ENCODE data around the gene UNKL. TPM values are rescaled to one million over a fixed set of nuclear protein-coding genes. Genes with fewer than 3 reads are reported as not detected.

The UNKL gene
- total RNA-seq, 1 donor from 2014 or later, result 43.6 TPM

DNA sequence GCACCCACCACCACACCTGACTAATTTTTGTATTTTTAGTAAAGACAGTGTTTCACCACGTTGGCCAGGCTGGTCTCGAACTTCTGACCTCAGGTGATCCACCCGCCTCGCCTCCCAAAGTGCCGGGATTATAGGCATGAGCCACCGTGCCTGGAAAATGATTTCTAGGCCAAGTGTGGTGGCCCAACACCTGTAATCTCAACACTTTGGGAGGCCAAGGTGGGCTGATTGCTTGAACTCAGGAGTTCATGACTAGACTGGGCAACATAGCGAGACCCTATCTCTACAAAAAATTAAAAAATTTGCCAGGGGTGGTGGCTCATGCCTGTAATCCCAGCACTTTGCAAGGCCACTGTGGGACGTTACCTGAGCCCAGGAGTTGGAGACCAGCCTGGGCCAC is 92.1 kb downstream of the UNKL start:
- DNase-seq (ENCODE audit: low spot score in 2 of 2, unreplicated experiment in 2 of 2), result no peak
- no peak overlapping the region for H3K27ac Mint-ChIP-seq
- TF ChIP-seq, protein P1, sequence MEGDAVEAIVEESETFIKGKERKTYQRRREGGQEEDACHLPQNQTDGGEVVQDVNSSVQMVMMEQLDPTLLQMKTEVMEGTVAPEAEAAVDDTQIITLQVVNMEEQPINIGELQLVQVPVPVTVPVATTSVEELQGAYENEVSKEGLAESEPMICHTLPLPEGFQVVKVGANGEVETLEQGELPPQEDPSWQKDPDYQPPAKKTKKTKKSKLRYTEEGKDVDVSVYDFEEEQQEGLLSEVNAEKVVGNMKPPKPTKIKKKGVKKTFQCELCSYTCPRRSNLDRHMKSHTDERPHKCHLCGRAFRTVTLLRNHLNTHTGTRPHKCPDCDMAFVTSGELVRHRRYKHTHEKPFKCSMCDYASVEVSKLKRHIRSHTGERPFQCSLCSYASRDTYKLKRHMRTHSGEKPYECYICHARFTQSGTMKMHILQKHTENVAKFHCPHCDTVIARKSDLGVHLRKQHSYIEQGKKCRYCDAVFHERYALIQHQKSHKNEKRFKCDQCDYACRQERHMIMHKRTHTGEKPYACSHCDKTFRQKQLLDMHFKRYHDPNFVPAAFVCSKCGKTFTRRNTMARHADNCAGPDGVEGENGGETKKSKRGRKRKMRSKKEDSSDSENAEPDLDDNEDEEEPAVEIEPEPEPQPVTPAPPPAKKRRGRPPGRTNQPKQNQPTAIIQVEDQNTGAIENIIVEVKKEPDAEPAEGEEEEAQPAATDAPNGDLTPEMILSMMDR (IDR thresholded peaks at IDR 0.05; ENCODE audit: unreplicated experiment), result no peak
- H3K4me1 Mint-ChIP-seq, result no peaks in the 10 kb centered on the region
- H3K36me3 Mint-ChIP-seq, result peaks cover 35% of the 10 kb centered on the region
- no peak overlapping the region for H3K4me3 Mint-ChIP-seq
- no peaks in the 10 kb centered on the region for H3K9me3 Mint-ChIP-seq
- H3K27me3 Mint-ChIP-seq (ENCODE audit: low read depth), result no peaks in the 10 kb centered on the region

- Mint-ChIP-seq H3K27ac (no peak overlapping the region), H3K4me1 (no peaks in the 10 kb centered on the region), H3K36me3 (peaks cover 44% of the 10 kb centered on the region), H3K27me3 (ENCODE audit: low read depth) (no peaks in the 10 kb centered on the region), H3K9me3 (no peaks in the 10 kb centered on the region), H3K4me3 (no peak overlapping the region)
- TF ChIP-seq, protein P1 (IDR thresholded peaks at IDR 0.05; ENCODE audit: unreplicated experiment), result no peak
- DNase-seq (ENCODE audit: low spot score in 2 of 2, unreplicated experiment in 2 of 2), result no peak
Measured at GRCh38 chr16:1320658-1321240, 93.8 kb downstream of the UNKL start.

DNA sequence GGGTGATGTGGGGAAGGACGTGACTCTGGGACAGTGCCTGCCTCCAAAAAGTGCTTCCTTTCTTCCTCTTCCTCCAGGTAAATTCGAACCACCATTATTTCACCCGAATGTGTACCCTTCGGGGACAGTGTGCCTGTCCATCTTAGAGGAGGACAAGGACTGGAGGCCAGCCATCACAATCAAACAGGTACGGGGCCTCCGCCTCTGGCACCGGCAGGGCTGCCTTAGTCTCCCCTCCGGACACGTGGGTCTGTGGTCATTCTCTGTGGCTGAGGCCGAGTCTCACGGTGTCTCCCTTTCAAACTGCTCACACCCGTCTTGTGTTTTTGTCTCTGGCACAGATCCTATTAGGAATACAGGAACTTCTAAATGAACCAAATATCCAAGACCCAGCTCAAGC is 94.4 kb downstream of the UNKL start:
- H3K27ac Mint-ChIP-seq, result no peak overlapping the region
- TF ChIP-seq, protein P1 (IDR thresholded peaks at IDR 0.05; ENCODE audit: unreplicated experiment), result no peak
- no peaks in the 10 kb centered on the region for H3K27me3 Mint-ChIP-seq (ENCODE audit: low read depth)
- H3K4me1 Mint-ChIP-seq, result no peaks in the 10 kb centered on the region
- H3K4me3 Mint-ChIP-seq, result no peak overlapping the region
- H3K9me3 Mint-ChIP-seq, result no peaks in the 10 kb centered on the region
- H3K36me3 Mint-ChIP-seq, result peaks cover 47% of the 10 kb centered on the region
- no peak for DNase-seq (ENCODE audit: low spot score in 2 of 2, unreplicated experiment in 2 of 2)

DNA sequence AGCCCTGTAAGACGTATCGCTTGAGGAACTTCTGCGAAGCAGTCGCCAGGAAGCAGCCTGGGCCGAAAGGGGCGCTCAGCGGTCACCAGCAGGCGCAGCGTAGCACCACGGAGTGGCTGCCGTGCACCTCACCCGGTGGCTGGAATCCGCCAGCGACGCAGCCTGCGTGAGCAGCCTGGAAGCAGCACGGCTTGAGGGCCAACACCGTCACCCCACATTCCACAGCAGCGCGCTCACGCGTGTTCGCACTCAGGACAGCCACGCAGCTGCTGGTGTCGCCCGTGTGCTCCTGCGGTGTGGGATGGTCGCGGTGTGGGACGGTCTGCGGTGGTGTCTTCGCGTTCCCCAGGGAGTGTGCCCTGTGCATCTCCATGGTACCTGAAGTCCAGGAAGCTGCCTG is 95.5 kb downstream of the UNKL start:
- H3K4me1 Mint-ChIP-seq, result no peaks in the 10 kb centered on the region
- H3K36me3 Mint-ChIP-seq, result peaks cover 42% of the 10 kb centered on the region
- no peak overlapping the region for H3K4me3 Mint-ChIP-seq
- TF ChIP-seq, protein P1 (IDR thresholded peaks at IDR 0.05; ENCODE audit: unreplicated experiment), result no peak
- H3K27me3 Mint-ChIP-seq (ENCODE audit: low read depth), result no peaks in the 10 kb centered on the region
- H3K9me3 Mint-ChIP-seq, result no peaks in the 10 kb centered on the region
- no peak for DNase-seq (ENCODE audit: low spot score in 2 of 2, unreplicated experiment in 2 of 2)
- no peak overlapping the region for H3K27ac Mint-ChIP-seq

GRCh38 chr16:1318268-1318545 is 96.3 kb downstream of the UNKL start:
- TF ChIP-seq, protein P1 (IDR thresholded peaks at IDR 0.05; ENCODE audit: unreplicated experiment), result no peak
- Mint-ChIP-seq H3K4me1 (peaks cover under 1% of the 10 kb centered on the region), H3K27ac (no peak overlapping the region), H3K9me3 (no peaks in the 10 kb centered on the region), H3K36me3 (peaks cover 36% of the 10 kb centered on the region), H3K4me3 (no peak overlapping the region), H3K27me3 (ENCODE audit: low read depth) (no peaks in the 10 kb centered on the region)
- DNase-seq (ENCODE audit: low spot score in 2 of 2, unreplicated experiment in 2 of 2), result no peak
